A673 (cell line): ENCODE results near the gene ANAPC15.

Source experiments
- EZH2 ChIP-seq: fragments of 200-600 bp; sonication (generic); IDR thresholded peaks from 2 replicates; pipeline ENCODE4 v1.6.1; 2017; ENCODE audit warnings: borderline replicate concordance, low read depth, mild to moderate bottlenecking, mixed read lengths, antibody characterized with exemption, low read length; ENCODE audit not compliant: poor library complexity, severe bottlenecking
- TF ChIP-seq, protein P1 (sequence below): fragments of 300-800, 200-600 bp; sonication (generic); conservative IDR thresholded peaks from 2 replicates; pipeline ENCODE4 v1.5.1; 2017; ENCODE audit warnings: low read depth, mild to moderate bottlenecking, antibody characterized with exemption, low read length, moderate library complexity, mixed read lengths

DNA sequence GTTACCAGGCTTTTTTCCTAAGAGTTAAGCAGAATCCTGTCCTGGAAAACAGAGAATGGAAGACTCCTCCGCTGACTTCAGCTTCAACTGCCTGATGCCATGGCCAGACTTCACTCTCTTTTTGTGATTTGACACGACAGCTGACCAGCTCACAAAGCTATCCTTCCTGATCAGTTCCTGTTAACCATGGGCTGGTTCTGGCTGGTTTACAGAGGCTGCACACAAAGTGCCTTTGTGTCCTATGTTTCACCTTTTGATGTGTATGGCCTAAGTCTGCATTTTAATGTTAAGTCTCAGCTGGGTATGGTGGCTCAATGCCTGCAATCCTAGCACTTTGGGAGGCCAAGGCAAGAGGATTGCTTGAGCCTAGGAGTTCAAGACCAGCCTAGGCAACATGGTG lies 34.1 kb upstream of the ANAPC15 start:
- no peak for TF ChIP-seq EZH2
- TF ChIP-seq, protein P1, sequence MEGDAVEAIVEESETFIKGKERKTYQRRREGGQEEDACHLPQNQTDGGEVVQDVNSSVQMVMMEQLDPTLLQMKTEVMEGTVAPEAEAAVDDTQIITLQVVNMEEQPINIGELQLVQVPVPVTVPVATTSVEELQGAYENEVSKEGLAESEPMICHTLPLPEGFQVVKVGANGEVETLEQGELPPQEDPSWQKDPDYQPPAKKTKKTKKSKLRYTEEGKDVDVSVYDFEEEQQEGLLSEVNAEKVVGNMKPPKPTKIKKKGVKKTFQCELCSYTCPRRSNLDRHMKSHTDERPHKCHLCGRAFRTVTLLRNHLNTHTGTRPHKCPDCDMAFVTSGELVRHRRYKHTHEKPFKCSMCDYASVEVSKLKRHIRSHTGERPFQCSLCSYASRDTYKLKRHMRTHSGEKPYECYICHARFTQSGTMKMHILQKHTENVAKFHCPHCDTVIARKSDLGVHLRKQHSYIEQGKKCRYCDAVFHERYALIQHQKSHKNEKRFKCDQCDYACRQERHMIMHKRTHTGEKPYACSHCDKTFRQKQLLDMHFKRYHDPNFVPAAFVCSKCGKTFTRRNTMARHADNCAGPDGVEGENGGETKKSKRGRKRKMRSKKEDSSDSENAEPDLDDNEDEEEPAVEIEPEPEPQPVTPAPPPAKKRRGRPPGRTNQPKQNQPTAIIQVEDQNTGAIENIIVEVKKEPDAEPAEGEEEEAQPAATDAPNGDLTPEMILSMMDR, result no peak
